GM19328 (cell line): ENCODE data around the gene RHBG.

Experiments
- ATAC-seq: cut with Tn5 transposase; IDR thresholded peaks from one replicate; pipeline ENCODE4 v1.9.1; 2021; ENCODE audit warnings: mild to moderate bottlenecking, moderate library complexity; ENCODE audit not compliant: unreplicated experiment

The RHBG gene

GRCh38 chr1:156402331-156403020 lies 33.5 kb downstream of the RHBG start:
- ATAC-seq, result no peak

DNA sequence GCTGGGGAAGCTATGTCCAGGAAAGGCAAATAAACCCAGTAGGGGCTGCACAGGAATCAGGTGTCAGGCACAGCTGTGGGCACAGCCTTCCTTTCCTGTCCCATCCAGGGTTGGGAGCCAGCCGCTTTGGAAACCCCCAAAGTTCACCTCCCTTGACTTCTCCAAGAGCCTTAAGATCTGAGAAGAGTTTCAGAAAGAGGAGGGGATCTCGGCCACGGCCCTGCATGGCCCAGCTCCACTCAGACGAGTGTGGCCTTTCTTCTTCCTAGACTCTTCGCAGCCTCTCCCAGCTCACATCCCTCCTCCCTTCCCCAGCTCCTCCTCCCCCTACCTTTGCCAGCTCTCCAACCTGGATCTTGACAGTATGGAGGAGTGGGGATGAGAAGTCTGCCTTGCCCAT lies 36.7 kb downstream of the RHBG start:
- no peak for ATAC-seq

- ATAC-seq, result no peak
Measured at GRCh38 chr1:156406251-156406650, 37.2 kb downstream of the RHBG start.

GRCh38 chr1:156407344-156407743 lies 38.3 kb downstream of the RHBG start:
- ATAC-seq, result no peak

DNA sequence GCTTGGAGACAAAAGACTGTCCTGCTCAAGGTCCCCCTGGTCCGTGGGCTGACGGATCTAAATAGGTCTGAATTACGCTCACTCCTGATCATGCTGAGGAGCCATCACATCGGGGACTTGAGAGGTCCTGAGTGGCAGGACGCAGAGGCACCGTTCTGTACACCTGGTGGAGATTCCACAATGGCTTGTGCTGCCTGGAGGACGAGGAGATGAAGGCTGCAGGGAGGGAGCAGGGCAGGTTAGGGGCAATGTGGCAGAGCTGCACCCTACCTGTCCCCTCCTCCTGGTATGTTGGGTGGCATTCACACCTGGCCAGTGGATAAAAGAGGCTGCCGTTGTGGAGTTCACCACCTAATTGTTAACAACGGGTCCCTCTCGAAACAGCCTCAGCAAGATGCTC lies 38.7 kb downstream of the RHBG start:
- no peak for ATAC-seq

DNA sequence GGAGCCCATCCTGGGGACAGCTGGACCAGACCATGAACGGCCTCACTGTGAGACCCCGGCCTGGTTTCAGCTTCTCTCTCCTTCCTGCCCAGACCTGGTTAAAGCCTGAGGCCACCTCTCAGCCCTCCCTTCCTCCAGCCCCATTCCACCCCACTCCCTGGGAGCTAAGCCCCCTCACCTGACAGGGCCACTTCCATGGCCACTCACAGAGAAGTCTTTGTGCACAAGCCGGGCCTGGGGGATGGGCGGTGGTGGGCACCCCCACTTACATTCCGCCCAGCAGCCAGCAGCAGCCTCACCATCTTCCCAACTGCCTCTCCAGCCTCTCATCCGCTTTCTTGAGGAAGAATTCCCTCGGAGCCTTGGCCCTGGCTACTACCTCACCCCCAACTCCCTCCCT lies 40.4 kb downstream of the RHBG start:
- ATAC-seq, result no peak

- no peak for ATAC-seq
Measured at GRCh38 chr1:156410238-156410637, 41.2 kb downstream of the RHBG start.

GRCh38 chr1:156410740-156411139 lies 41.7 kb downstream of the RHBG start:
- ATAC-seq, result no peak

GRCh38 chr1:156412653-156413321 lies 43.8 kb downstream of the RHBG start:
- no peak for ATAC-seq

GRCh38 chr1:156413391-156414246 lies 44.6 kb downstream of the RHBG start:
- no peak for ATAC-seq

DNA sequence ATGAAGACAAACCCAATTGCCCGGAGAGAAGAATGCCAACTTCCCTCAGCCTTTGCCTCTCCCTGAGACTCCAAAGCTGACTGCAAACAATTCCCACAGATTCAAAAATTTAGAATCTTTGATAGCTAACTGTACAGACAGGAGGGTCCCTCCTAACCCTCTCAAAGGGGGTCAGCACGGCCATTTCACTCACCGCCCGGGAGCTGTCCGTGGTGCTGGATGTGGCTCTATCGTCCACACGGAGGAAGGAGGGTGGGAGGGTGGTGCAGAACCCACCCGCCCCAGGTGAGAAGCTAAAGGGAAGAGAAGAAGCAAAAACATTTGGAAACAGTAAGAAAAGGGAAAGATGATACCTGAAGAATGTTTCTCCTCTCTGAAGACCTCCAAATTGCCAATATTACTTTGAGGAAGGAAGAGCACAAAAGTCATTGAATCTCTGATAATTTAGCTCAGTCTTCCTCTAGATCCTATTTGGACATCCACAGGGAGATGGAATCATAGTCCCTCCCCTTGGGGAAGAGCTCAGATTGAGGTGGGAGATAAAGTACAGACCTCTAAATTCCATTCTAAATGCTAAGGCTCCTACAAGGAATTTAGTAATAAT lies 45.6 kb downstream of the RHBG start:
- ATAC-seq, result no peak

- ATAC-seq, result no peak
Measured at GRCh38 chr1:156416993-156417392, 48.0 kb downstream of the RHBG start.

- no peak for ATAC-seq
Measured at GRCh38 chr1:156417401-156418020, 48.5 kb downstream of the RHBG start.

DNA sequence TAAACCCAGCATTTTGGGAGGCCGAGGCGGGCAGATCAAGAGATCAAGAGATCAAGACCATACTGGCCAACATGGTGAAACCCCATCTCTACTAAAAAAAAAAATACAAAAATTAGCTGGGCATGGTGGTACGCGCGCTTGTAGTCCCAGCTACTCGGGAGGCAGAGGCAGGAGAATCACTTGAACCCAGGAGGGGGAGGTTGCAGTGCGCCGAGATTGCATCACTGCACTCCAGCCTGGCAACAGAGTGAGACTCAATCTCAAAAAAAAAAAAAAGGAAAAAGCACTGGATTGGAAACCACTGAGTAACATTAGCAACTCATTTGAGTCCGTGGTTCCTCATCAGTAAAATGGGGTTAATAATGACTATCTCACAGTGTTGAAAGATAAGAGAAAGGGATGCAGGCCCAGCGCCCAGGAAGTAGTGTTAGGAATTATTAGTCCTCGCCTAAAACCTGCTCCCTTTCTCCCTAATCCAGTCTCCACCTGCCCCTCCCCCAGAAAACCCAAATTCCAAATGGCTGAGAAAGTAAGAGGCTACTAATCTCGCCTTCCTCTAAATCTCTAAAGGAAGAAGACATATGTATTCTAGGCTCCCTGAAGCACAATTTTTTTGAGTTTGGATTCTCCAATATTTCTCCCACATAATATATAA lies 49.5 kb downstream of the RHBG start:
- ATAC-seq, result no peak

GRCh38 chr1:156419854-156420204 lies 50.8 kb downstream of the RHBG start:
- ATAC-seq, result no peak

DNA sequence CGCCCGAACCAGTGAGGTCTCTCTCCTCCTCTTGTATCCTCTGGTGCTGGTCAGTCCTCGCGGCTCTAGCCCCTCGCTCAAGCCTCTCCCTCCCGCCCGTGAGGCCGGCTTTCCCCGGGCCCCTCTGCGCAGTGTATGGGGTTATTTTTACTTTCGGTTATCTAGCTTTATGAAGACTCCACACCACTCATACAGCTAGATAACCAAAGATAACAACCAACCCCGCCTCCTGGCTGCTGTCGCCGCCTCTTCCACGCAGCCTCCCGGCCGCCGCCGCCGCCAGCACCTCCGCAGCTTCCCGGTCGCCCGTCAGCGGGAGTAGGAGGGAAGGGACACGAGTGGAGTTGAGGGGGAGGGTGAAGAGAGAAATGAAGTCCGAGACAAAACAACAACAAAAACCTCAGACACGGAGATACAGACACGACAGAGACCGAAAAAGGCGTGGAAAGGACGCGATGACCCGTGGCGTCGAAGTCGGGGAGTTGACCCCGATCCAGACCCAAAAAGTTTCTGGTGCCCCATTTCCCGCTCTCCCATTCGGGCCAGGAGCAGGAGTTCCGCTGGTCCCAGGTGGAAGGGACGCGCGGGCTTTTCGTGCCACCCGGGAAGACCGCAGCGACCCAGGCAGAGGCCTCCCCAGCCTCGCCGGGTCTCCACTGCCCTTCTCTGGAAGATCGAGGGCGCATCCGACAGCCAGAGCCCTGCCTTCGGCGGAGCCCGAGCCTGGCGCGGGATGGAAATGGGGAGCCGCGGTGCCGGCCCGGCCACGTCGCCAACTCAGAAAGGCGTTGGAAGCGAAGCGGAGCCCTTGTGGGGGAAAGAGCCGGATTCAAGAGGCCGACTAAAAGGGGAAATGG lies 51.4 kb downstream of the RHBG start:
- ATAC-seq, result no peak

DNA sequence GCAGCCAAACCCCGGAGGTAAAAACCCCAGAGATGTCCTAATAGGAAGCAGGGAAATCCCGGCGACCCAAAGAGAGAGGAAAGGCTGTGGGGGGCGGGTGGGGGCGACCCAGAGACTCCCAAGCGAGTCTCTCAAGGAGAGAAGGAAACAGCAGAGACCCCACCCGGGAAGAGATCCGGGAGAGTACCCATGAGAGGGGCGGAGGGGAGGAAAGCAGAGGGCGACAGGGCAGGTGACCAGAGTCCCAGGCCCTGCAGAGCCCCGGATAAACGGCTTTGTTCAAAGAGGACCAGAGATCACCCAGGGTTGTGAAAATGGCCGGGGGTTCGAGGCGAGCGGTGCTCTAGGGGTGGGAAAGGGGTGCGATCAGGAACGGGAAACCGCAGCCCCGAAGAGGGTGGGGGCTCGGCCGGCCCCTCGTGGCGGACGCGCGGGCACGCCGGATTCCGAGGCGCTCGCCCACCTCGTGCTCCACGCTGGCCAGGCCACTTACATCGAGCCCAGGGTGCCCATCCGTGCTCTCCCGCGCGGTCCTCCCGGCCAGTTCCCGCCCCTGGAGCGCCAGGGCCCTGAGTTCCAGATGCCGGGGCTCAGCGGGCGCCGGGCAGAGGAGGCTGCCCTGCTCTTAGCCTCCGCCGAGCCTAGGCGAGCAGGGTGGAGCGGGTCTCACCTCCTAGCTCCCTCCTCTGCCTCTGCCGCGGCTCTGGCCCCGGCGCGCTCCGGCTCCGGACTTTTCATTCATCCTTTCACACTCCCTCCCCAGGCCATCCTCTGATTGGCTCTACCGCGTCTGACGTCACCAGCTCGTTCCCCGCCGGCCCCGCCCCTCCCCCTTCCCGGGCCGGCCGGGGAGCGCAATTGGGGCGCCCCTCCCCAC lies 52.3 kb downstream of the RHBG start:
- ATAC-seq, result no peak

DNA sequence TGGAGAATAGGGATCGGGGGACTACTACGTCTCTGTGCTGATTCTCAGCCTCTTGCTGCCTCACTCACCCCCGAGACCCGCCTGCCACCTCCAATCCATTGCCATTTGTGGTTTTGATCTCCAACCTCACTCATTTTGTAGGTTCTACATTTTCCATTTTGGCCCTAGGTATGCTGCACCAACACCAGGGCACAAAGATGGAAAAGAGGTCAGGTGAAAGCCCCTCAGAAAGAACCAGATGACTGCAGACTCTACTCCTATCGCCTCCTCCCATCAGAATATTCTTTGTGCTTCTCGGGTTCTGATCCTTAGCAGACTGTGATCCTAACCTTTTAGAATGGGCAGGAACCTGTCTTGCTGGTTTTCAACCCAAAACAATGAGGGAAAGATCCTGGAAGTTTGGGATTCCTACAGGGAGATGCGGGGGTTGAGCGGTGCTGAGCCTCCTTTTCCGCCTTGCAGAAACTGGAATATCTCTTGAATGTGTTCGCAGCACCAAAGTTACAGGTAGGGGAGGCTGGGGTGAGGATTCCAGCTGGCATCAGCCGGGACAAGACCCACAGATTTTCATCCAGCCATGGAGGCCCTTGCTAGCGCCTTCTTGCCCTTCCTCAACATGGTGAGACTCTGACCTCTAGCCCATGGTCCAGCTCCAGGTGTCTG lies 53.1 kb downstream of the RHBG start:
- ATAC-seq, result no peak
